IMR-90 (cell line): ENCODE results near the gene CSRP1. TPM values are rescaled to one million over a fixed set of nuclear protein-coding genes. Genes with fewer than 3 reads are reported as not detected.
A peak's percentile ranks its signal among the peaks of the same experiment; 100 is the strongest.

ENCODE experiments used
- ATAC-seq: fragments of 200-7000 bp; cut with Tn5 transposase; 2 replicates; pipeline ENCODE4 v1.9.1; 2020; ENCODE audit warnings: low read depth, mild to moderate bottlenecking, moderate library complexity
- BruUV-seq: library from RNA; stranded (reverse); fragments of 400-500 nt; replicated peaks from 2 replicates; lab custom pipeline; 2021; lab: Mats Ljungman, UMichigan
- CTCF ChIA-PET: fragments of 300-600 bp; formaldehyde crosslinking; extraction: SDS; loops from one replicate; lab custom pipeline; 2021; ENCODE audit warnings: antibody characterized with exemption; lab: Yijun Ruan, JAX
- POLR2A ChIA-PET: fragments of 300-600 bp; sonication (Branson Sonifier 250); formaldehyde crosslinking; loops from one replicate; lab custom pipeline; 2022; ENCODE audit warnings: antibody characterized with exemption; ENCODE audit not compliant: unreplicated experiment; lab: Charles Lee
- DNase-seq: peaks from one replicate; pipeline ENCODE4 v3.0.0; 2013
- H2AFZ ChIP-seq: replicated peaks from 2 replicates; pipeline ENCODE3; 2013; ENCODE audit warnings: low read length, mild to moderate bottlenecking; ENCODE audit not compliant: poor library complexity
- H2AK5ac ChIP-seq: 2 replicates; pipeline ENCODE4 v1.6.1; 2013; ENCODE audit warnings: low read depth, low read length, inconsistent platforms
- H2AK9ac ChIP-seq: replicated peaks from 2 replicates; pipeline ENCODE3; 2013; ENCODE audit warnings: mild to moderate bottlenecking, low read depth, low read length, moderate library complexity; ENCODE audit not compliant: poor library complexity
- H2BK120ac ChIP-seq: 2 replicates; pipeline ENCODE4 v1.6.1; 2013; ENCODE audit warnings: low read depth, low read length, inconsistent platforms
- H2BK15ac ChIP-seq: 3 replicates; pipeline ENCODE4 v1.6.1; 2013; ENCODE audit warnings: low read depth, low read length, inconsistent platforms
- H2BK20ac ChIP-seq: 2 replicates; pipeline ENCODE4 v1.6.1; 2013; ENCODE audit warnings: low read depth, mild to moderate bottlenecking, inconsistent platforms, low read length, moderate library complexity
- H2BK5ac ChIP-seq: 2 replicates; pipeline ENCODE4 v1.6.1; 2013; ENCODE audit warnings: mild to moderate bottlenecking, low read depth, low read length, inconsistent platforms; ENCODE audit not compliant: poor library complexity, severe bottlenecking
- H3K14ac ChIP-seq: replicated peaks from 2 replicates; pipeline ENCODE4 v1.6.1; 2013; ENCODE audit warnings: low read depth, low read length, inconsistent platforms
- H3K18ac ChIP-seq: 2 replicates; pipeline ENCODE4 v1.6.1; 2013; ENCODE audit warnings: low read depth, low read length, control low read depth
- H3K23ac ChIP-seq: 2 replicates; pipeline ENCODE4 v1.6.1; 2013; ENCODE audit warnings: low read depth, low read length, inconsistent platforms
- H3K27ac ChIP-seq: 2 replicates; pipeline ENCODE4 v1.5.1; 2013; ENCODE audit warnings: mild to moderate bottlenecking, control low read depth, low read length; ENCODE audit not compliant: insufficient read depth
- H3K27me3 ChIP-seq: 2 replicates; pipeline ENCODE4 v1.6.1; 2013; ENCODE audit warnings: low read length; ENCODE audit not compliant: control insufficient read depth, insufficient read depth
- H3K36me3 ChIP-seq: 2 replicates; pipeline ENCODE4 v1.6.1; 2013; ENCODE audit warnings: low read length, mixed read lengths; ENCODE audit not compliant: control insufficient read depth, insufficient read depth
- H3K4ac ChIP-seq: 2 replicates; pipeline ENCODE4 v1.6.1; 2013; ENCODE audit warnings: low read depth, low read length, inconsistent platforms
- H3K4me1 ChIP-seq: 2 replicates; pipeline ENCODE4 v1.6.1; 2013; ENCODE audit warnings: low read length, mixed read lengths; ENCODE audit not compliant: control insufficient read depth, insufficient read depth
- H3K4me2 ChIP-seq: 2 replicates; pipeline ENCODE4 v1.6.1; 2013; ENCODE audit warnings: low read depth, mild to moderate bottlenecking, control low read depth, low read length, moderate library complexity
- H3K4me3 ChIP-seq: 2 replicates; pipeline ENCODE4 v1.5.1; 2013; ENCODE audit warnings: low read depth, mild to moderate bottlenecking, control low read depth, low read length, moderate library complexity; ENCODE audit not compliant: insufficient read depth
- H3K56ac ChIP-seq: 2 replicates; pipeline ENCODE4 v1.6.1; 2013; ENCODE audit warnings: low read length, inconsistent platforms; ENCODE audit not compliant: insufficient read depth; ENCODE audit errors: extremely low read depth
- H3K79me1 ChIP-seq, 2 experiments: 2 replicates each; pipeline ENCODE4 v1.6.1; 2013; ENCODE audit warnings: low read length in 2 of 2, inconsistent platforms in 1 of 2, low read depth in 1 of 2
- H3K9ac ChIP-seq: 2 replicates; pipeline ENCODE4 v1.6.1; 2013; ENCODE audit warnings: low read depth, low read length, control low read depth
- H3K9me1 ChIP-seq: 2 replicates; pipeline ENCODE4 v1.6.1; 2013; ENCODE audit warnings: low read length, inconsistent platforms; ENCODE audit not compliant: insufficient read depth
- H3K9me3 ChIP-seq: 2 replicates; pipeline ENCODE4 v1.6.1; 2013; ENCODE audit warnings: low read length; ENCODE audit not compliant: control insufficient read depth, insufficient read depth
- H4K20me1 ChIP-seq: 2 replicates; pipeline ENCODE4 v1.6.1; 2013; ENCODE audit warnings: low read length, inconsistent platforms; ENCODE audit not compliant: insufficient read depth
- H4K5ac ChIP-seq: 2 replicates; pipeline ENCODE4 v1.6.1; 2013; ENCODE audit warnings: mild to moderate bottlenecking, low read depth, low read length, control low read depth
- H4K8ac ChIP-seq, 2 experiments: 2 replicates each; pipeline ENCODE4 v1.6.1; 2013; ENCODE audit warnings: low read depth in 2 of 2, low read length in 2 of 2, control low read depth in 1 of 2, inconsistent platforms in 1 of 2
- H4K91ac ChIP-seq: 2 replicates; pipeline ENCODE4 v1.6.1; 2013; ENCODE audit warnings: low read depth, low read length, inconsistent platforms; ENCODE audit not compliant: insufficient read depth
- BHLHE40 ChIP-seq: fragments of 150-350 bp; IDR thresholded peaks from 2 replicates; pipeline ENCODE4 v1.6.1; 2016; ENCODE audit warnings: mild to moderate bottlenecking, low read depth, low read length
- CEBPB ChIP-seq: IDR thresholded peaks from 2 replicates; pipeline ENCODE4 v1.6.1; 2012; ENCODE audit warnings: low read depth, low read length, improper control_type of control experiment
- CHD1 ChIP-seq: IDR thresholded peaks from 2 replicates; pipeline ENCODE4 v1.6.1; 2012; ENCODE audit warnings: low read depth, low read length, improper control_type of control experiment
- CTCF ChIP-seq: conservative IDR thresholded peaks from 2 replicates; pipeline ENCODE4 v1.5.1; 2012; ENCODE audit warnings: mild to moderate bottlenecking, low read depth, low read length, improper control_type of control experiment
- ELK1 ChIP-seq: fragments of 150-350 bp; IDR thresholded peaks from 2 replicates; pipeline ENCODE4 v1.6.1; 2016; ENCODE audit warnings: low read depth, mild to moderate bottlenecking, low read length, moderate library complexity, borderline replicate concordance
- FOS ChIP-seq: fragments of 150-350 bp; IDR thresholded peaks from 2 replicates; pipeline ENCODE4 v1.6.1; 2016; ENCODE audit warnings: low read depth, low read length
- MAFK ChIP-seq: IDR thresholded peaks from 2 replicates; pipeline ENCODE4 v1.6.1; 2012; ENCODE audit warnings: low read depth, low read length, improper control_type of control experiment
- MAZ ChIP-seq: IDR thresholded peaks from 2 replicates; pipeline ENCODE4 v1.6.1; 2012; ENCODE audit warnings: low read depth, mild to moderate bottlenecking, low read length, improper control_type of control experiment, moderate library complexity, borderline replicate concordance
- MXI1 ChIP-seq: IDR thresholded peaks from 2 replicates; pipeline ENCODE4 v1.6.1; 2012; ENCODE audit warnings: low read depth, mild to moderate bottlenecking, low read length, moderate library complexity, borderline replicate concordance
- NFE2L2 ChIP-seq: fragments of 150-350 bp; IDR thresholded peaks from 2 replicates; pipeline ENCODE4 v1.6.1; 2016; ENCODE audit warnings: low read depth, mild to moderate bottlenecking, low read length
- POLR2A ChIP-seq: IDR thresholded peaks from 2 replicates; pipeline ENCODE4 v1.6.1; 2012; ENCODE audit warnings: mild to moderate bottlenecking, low read depth, low read length
- RAD21 ChIP-seq: IDR thresholded peaks from 2 replicates; pipeline ENCODE4 v1.6.1; 2012; ENCODE audit warnings: low read length, improper control_type of control experiment
- RCOR1 ChIP-seq: IDR thresholded peaks from 2 replicates; pipeline ENCODE4 v1.6.1; 2012; ENCODE audit warnings: mild to moderate bottlenecking, low read length, improper control_type of control experiment; ENCODE audit not compliant: insufficient replicate concordance
- RFX5 ChIP-seq: IDR thresholded peaks from 2 replicates; pipeline ENCODE4 v1.8.0; 2012; ENCODE audit warnings: low read depth, mild to moderate bottlenecking, low read length, moderate library complexity
- SMC3 ChIP-seq: fragments of 150-350 bp; IDR thresholded peaks from 2 replicates; pipeline ENCODE4 v1.6.1; 2016; ENCODE audit warnings: low read depth, mild to moderate bottlenecking, antibody characterized with exemption, low read length, moderate library complexity
- USF2 ChIP-seq: fragments of 150-350 bp; IDR thresholded peaks from 2 replicates; pipeline ENCODE4 v1.6.1; 2017; ENCODE audit warnings: mild to moderate bottlenecking, antibody characterized with exemption, low read length, low read depth
- WGBS, 2 experiments: methylation state at CpG; one replicate each; pipeline versions ENCODE4 v1.1.5 to v1.1.7; 2013; ENCODE audit warnings: missing lambda C conversion rate in 2 of 2; ENCODE audit not compliant: insufficient read length in 1 of 2; ENCODE audit errors: extremely low coverage in 2 of 2; 5-methylcytosine and 5-hydroxymethylcytosine counted together
- dilution Hi-C: fragments of 300-500 bp; cut with HindIII; formaldehyde crosslinking; loops from one replicate; pipeline ENCODE4 v1.14.3; 2018; ENCODE audit warnings: low sequenced_read_pairs; ENCODE audit not compliant: unreplicated experiment
- in situ Hi-C: fragments of 300-500 bp; cut with MboI; formaldehyde crosslinking; loops from 3 replicates; pipeline ENCODE4 v1.14.3; 2019; ENCODE audit warnings: low sequenced_read_pairs, inconsistent platforms, mixed read lengths
- intact Hi-C: fragments of 100-400 bp; cut with micrococcal nuclease; formaldehyde crosslinking; loops from 2 replicates; pipeline ENCODE4 v1.10.0; 2022
- polyA plus RNA-seq, 3 experiments: library from polyadenylated mRNA; depleted of rRNA; stranded (reverse); fragments of >200 nt; gene quantifications; 2 replicates each; pipeline ENCODE4 v1.2.3, GENCODE V29; 2012; ENCODE audit warnings: low replicate concordance in 1 of 3
- total RNA-seq: library from RNA; depleted of rRNA; stranded (reverse); fragments of >200 nt; gene quantifications from 2 replicates; pipeline ENCODE4 v1.2.3, GENCODE V29; 2012

CSRP1 gene
- total and polyA plus RNA-seq, 2 of the 4 experiments (the other 2 are of a cell fraction), result 1,037 to 1,498 TPM

GRCh38 chr1:201475130-201475529 lies 31.8 kb downstream of the CSRP1 start:
- Histone ChIP-seq H2BK20ac (no peak overlapping the region), H3K27ac (no peak overlapping the region), H2AK9ac (no peak overlapping the region), H3K9me3 (no peaks in the 10 kb centered on the region), H3K4me2 (no peak overlapping the region), H2AK5ac (no peak overlapping the region), H2BK15ac (no peak overlapping the region), H3K56ac (no peak overlapping the region), H3K18ac (no peak overlapping the region), H4K8ac (no peak overlapping the region), H2BK5ac (no peak overlapping the region), H4K5ac (no peak overlapping the region), H3K27me3 (no peaks in the 10 kb centered on the region), H3K14ac (no peak overlapping the region), H4K91ac (no peak overlapping the region), H3K9me1 (peaks cover 6% of the 10 kb centered on the region; the same call in 1 of the 2 replicates), H3K4ac (no peak overlapping the region), H4K20me1 (no peaks in the 10 kb centered on the region), H3K23ac (no peak overlapping the region), H3K9ac (no peak overlapping the region), H2BK120ac (no peak overlapping the region), H3K4me3 (no peak overlapping the region), H2AFZ (no peak overlapping the region), H3K4me1 (peaks cover 16% of the 10 kb centered on the region), H3K79me1 (peaks cover 0 to 10% of the 10 kb centered on the region in 2 experiments; a peak in 2 of 4 replicates), H3K36me3 (no peaks in the 10 kb centered on the region)
- 0% methylated on average over 1 of the region's 2 CpGs; no CpG with 5 or more reads in 1 of the 2 experiments for WGBS, 2 experiments
- peak; percentile 36 for ATAC-seq
- ChIA-PET CTCF (no interaction called here), POLR2A (no interaction called here)
- dilution Hi-C loops, result no loop called here
- in situ Hi-C loops, result no loop called here
- peak; percentile 72 for DNase-seq
- BruUV-seq, result no TSS peak
- TF ChIP-seq CTCF (no peak), ELK1 (no peak), RAD21 (no peak), MAZ (no peak), RCOR1 (no peak), MXI1 (no peak), MAFK (no peak), RFX5 (no peak), NFE2L2 (no peak), USF2 (no peak), FOS (no peak), BHLHE40 (no peak), CEBPB (no peak), CHD1 (no peak), SMC3 (no peak), POLR2A (no peak)
- intact Hi-C loops, result no loop called here
